Activated CD4-positive, alpha-beta T cell treated with anti-CD3 and anti-CD28 coated beads, Interleukin-2, amount 50 U/mL, for 24 hours (primary cell): ENCODE measurements around the gene ASPHD2.
"Not testable (repeated sequence)": the region's sequence is repeated elsewhere in the genome, so short reads cannot be mapped to it uniquely, and the experiment has no call there.

Experiments used
- DNase-seq, 2 donors: peaks; one replicate each; pipeline ENCODE4 v3.0.0-alpha.2; 2020; ENCODE audit warnings: low read depth in 1 of 2, low spot score in 1 of 2

Gene ASPHD2

DNA sequence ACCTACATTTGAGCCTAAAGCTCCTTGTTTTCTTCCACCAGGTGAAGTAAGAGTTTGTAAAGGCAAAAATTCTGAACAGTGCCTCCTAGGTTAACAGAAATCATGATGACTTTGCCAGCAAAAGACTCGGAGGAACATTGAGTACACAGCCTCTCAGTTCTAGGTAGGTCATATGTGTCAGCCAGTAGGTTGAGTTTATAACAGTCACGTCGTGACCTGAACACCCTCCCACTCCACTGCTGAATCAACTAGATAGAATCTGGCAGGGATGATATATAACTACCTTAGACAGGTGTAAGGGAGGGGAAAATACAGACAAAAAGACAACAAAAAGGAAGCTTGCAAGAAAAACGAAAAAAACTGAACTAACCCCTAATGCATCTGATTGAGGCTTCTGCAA, 12.8 kb upstream of the ASPHD2 start:
- no peak for DNase-seq

DNA sequence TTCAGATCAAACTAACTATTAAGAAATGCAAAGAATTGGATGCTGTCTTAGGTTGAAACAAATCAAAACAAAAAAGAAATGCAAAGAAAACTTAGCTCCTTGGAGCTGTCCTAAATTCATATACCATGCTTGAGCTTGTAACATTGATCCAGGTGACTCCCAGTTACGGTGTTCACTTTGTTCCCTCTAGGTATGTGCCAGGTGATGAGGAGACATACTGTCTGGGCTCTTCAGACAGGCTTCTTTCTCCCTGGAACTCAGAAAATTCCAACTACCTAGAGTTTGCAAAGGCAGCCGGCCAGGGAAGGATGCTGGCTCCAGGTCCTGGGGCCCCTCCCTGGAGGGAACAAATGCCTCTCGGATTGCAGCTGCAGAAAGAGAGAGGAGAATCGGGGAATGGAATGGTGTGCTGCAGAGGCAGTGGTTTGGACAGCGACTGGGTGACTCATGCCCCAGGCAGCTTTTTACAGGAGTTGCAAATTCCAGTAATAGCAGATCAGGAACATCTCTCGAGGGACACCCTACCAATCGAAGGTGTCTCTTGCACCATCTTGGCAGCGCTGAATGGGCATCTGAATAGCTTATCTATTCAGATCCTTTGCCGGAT, 12.3 kb upstream of the ASPHD2 start:
- no peak for DNase-seq

DNA sequence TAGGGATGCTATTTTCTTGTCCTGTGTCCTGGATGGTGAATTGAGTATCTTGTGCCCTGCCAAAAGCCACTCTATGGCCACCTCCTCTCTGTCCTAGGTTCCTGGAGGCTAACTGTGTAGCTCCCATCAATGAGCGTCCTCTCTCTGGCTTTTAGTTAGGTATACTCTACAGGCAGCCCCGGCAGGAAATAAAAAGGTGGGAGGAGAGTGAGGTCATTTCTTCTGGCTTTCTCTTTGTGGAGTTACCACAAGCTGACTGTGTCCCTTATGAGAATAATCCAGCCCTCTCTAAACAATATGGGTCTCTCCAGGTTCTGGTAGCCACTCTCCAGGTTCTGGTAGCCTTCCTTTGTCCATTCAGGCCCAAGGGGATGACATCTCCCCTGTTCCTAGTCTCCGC, 11.7 kb upstream of the ASPHD2 start:
- no peak for DNase-seq

DNA sequence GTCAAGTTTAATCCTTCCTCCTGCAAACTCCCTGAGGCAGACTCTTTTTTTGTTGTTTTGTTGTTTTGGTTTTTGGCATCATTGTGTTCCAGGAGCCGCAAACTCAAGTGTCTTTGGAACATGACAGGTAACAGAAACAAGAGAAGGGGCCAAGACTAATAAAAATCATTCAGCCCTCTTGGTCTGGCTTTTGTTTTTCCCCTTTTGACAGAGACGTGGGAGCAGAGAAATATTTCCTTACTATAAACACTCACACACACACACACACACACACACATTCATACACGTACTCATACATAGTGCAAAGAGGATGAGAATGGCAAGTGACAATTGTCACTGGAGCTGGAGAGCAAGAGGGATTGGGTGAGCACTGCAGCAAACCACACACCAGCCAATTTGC, 10.4 kb upstream of the ASPHD2 start:
- DNase-seq = no peak

GRCh38 chr22:26426924-26427323, 2.1 kb upstream of the ASPHD2 start:
- no peak for DNase-seq

- no peak for DNase-seq
Measured at GRCh38 chr22:26429458-26430286, 612 bp downstream of the ASPHD2 start.

GRCh38 chr22:26430600-26430999, 1.5 kb downstream of the ASPHD2 start:
- DNase-seq = no peak

GRCh38 chr22:26431261-26431995, 2.4 kb downstream of the ASPHD2 start:
- no peak for DNase-seq

GRCh38 chr22:26432619-26433311, 3.7 kb downstream of the ASPHD2 start:
- DNase-seq = no peak

GRCh38 chr22:26433805-26434204, 4.7 kb downstream of the ASPHD2 start:
- DNase-seq = no peak

DNA sequence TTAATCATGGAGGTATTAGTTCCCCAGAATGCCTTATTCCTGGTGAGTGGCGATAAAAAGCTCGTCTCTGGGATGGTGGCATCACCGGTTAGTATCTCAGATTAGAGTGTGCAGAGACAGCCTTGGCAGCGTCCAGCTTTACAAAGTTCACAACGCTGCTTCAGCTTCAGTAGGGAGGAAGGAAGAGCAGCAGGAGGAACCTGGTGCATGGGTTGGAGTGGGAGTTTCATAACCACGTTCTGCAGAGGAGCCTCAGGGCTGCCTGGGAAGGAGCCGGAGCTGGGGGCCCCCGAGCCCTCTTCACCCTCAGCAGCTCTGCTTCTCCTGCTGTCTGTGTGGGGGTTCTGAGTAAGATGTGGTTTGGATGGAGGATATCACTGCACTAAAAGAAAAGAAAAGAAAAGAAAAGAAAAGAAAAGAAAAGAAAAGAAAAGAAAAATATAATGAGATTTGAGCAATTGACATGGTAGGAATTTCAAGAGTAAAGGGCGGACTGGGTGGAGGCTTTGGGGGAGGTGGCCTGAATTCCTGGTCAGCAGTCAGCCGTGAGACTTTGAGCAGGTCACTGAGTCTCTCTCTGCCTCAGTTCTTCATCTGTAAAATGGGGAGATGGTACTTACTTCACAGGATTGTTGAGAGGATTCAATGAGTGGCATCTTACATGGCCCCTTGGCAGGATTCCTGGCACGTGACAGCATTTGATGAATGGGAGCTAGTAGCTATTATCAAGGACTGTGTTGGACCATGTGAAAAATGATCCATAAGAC, 6.5 kb downstream of the ASPHD2 start:
- no peak for DNase-seq

DNA sequence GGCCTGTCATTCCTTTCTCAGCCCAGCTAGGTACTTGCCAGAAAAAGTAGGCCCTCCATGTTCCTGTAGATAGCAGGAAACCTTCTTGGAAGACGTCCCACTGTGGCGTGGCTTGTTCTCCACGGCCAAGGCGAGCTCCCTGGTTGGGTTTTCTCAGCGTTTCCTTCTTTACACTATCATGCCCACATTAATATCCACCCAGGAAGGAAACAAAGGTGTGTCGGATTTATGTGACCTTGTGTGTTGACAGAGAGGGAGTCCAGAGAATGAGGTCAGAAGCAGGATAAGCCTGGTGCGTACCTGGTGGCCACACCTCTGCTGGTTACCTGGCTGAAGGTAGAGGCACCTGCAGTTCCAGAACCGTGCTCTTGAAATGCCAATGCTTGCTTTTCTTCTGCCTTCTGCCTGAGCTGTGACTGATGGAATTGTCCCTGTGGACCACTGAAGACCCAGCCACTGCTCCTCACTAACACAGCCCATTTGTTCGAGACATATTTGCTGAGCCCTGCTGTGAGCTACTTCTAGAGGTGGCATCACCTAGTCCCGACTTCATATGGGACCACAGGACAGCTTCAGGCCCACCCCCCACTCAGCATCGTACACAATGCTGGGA, 7.9 kb downstream of the ASPHD2 start:
- no peak for DNase-seq

DNA sequence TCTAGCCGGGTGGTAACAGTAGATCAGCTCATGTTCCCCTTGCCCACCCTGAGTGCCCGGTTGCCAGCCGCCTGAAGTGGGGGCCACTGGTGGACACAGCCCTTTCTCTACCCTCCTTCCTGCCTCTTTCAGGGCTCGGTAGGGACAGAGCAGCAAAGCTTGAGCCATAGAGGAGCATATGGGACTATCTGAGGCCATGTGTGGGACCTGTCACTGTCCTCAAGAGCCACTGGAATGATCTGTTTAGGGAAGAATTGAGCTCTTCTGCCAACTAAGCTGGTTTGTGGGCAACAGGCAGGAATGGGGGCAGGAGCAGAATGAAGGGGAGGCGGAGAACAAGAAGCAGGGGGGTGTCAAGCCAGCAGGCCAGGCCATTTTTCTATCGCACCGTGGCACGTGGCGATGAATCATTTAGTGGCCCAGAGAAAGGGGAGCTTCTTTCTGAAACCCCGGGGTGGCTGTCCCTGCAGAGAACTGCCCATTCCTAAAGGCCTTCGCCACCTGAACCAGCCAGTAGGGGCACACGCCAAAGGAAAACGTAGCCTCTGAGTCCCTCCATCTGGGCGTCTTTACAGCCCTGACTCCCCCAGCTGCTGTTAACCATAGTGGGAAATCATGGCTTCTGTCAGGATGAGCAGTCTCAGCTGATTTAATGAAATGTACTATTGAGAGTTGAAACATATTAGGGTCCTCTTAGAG, 8.8 kb downstream of the ASPHD2 start:
- no peak for DNase-seq

DNA sequence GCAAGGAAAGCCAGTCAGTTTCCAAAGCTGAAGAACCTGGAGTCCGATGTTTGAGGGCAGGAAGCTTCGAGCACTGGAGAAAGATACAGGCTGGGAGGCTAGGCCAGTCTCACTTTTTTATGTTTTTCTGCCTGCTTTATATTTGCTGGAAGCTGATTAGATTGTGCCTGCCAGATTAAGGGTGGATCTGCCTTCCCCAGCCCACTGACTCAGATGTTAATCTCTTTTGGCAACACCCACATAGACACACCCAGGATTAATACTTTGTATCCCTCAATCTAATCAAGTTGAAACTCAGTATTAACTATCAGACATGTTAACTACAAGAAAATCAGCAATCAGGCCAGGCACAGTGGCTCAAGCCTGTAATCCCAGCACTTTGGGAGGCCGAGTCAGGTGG, 9.7 kb downstream of the ASPHD2 start:
- DNase-seq = not testable (repeated sequence)

- DNase-seq = no peak
Measured at GRCh38 chr22:26439559-26439958, 10.5 kb downstream of the ASPHD2 start.

- DNase-seq = no peak
Measured at GRCh38 chr22:26442086-26442756, 13.2 kb downstream of the ASPHD2 start.

DNA sequence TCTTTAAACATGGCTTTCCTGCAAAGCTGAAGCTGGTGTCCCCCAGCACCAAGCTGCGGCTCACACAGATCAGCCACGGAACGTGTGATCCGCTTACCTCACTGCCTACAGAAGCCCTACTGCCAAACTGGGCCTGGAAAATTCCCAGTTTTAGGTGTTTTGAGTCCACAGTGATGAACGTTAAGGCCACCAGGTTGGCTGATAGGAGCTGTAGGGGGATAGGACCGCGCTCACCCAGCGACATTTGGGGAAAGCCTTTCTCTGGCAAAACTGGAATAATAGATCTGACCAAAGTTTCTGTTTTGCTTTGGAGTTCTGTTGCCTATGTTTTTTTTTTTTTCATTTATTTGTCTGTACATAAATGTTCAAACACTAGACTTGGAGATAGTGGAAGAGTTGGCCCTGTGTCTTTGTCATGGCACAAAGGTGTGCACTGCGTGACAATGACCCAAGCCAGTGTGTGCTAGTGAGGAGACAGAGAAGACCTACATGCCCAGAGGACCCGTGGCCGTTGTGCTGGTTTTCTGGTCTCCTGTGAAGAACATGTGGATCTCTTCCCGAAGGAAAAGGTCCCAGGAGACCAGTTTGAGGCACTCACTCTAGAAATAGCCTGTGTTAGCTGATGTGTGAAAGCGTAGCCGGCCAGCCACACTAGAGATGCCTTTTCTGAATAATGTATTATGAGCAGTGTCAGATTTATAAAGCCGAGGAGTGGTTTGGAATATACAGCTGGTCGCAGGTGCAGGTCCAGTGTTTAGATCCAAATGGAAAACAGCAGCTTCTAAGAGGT, 15.0 kb downstream of the ASPHD2 start:
- no peak for DNase-seq

DNA sequence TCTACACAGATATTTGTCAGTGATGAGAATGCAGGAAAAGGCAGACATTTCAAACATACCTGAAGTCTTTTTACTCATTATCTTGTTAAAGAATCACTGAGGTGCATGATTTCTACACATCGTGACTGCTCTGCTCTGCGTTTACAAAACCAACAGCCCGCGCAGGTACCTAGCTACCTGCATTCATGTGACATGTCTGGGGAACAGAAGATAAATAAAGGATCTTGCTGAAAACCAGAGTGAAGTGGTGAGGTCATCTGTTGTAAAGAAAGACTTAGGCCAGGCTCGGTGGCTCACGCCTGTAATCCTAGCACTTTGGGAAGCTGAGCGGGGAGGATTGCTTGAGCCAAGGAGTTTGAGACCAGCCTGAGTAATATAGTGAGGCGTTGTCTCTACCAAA, 15.7 kb downstream of the ASPHD2 start:
- DNase-seq = no peak
